ENCODE measurements around the gene TCF7L2. TPM values are rescaled to one million over a fixed set of nuclear protein-coding genes. Genes with fewer than 3 reads are reported as not detected.

TCF7L2 gene
- total RNA-seq, 2 donors from 2014 or later, result 9.1 to 25.7 TPM

- no peak overlapping the region for H3K27ac ChIP-seq
- DNase-seq, result no peak
- H3K36me3 ChIP-seq (replicated peaks in 1 of 2; ENCODE audit: insufficient read depth in 1 of 2, low read depth in 2 of 2), result no peaks in the 10 kb centered on the region
These were observed 20.0 kb downstream of the TCF7L2 start for GRCh38 chr10:112970021-112970420.

DNA sequence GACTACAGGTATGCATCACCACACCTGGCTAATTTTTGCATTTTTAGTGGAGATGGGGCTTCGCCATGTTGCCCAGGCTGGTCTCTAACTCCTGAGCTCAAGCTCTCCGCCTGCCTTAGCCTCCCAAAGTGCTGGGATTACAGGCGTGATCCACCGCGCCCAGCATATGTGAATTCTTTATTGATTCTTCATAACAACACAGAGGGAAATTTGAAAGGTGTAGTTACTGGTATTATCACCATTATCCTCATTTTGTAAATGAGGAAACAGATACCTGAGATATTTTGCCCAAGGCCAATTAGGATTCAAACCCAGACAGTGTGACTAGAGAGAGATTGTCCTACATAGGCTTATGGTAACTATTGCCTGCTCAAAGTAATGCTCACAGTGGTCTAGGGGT lies 22.6 kb downstream of the TCF7L2 start:
- no peaks in the 10 kb centered on the region for H3K36me3 ChIP-seq (replicated peaks in 1 of 2; ENCODE audit: insufficient read depth in 1 of 2, low read depth in 2 of 2)
- no peak for TF ChIP-seq POLR2A (IDR thresholded peaks at IDR 0.05)
- TF ChIP-seq CTCF (IDR thresholded peaks at IDR 0.05), result no peak
- no peaks in the 10 kb centered on the region for H3K4me1 ChIP-seq
- H3K9me3 ChIP-seq, result no peaks in the 10 kb centered on the region
- no peak for ATAC-seq
- intact Hi-C loops (cut with DNase I), result no loop called here
- H3K4me3 ChIP-seq, result no peak overlapping the region
- DNase-seq, result no peak
- no peak overlapping the region for H3K27ac ChIP-seq
- 90 to 95% methylated on average over 5 of the region's 5 CpGs for WGBS, 2 donors
- no peaks in the 10 kb centered on the region for H3K27me3 ChIP-seq

More at GRCh38 chr10:112970021-112970420, 20.0 kb downstream of the TCF7L2 start:
- TF ChIP-seq POLR2A (IDR thresholded peaks at IDR 0.05) (no peak), CTCF (IDR thresholded peaks at IDR 0.05) (no peak)
- no peak for ATAC-seq
- WGBS, 2 donors, result 76 to 77% methylated on average over 4 of the region's 4 CpGs
- intact Hi-C loops (cut with DNase I), result no loop called here
- no peak overlapping the region for H3K4me3 ChIP-seq
- H3K4me1 ChIP-seq, result no peaks in the 10 kb centered on the region
- H3K27me3 ChIP-seq, result no peaks in the 10 kb centered on the region
- H3K9me3 ChIP-seq, result no peaks in the 10 kb centered on the region

- 66 to 80% methylated on average over 3 to 5 of the region's 5 CpGs for WGBS, 2 donors
- intact Hi-C loops (cut with DNase I), result no loop called here
- H3K36me3 ChIP-seq (replicated peaks in 1 of 2; ENCODE audit: insufficient read depth in 1 of 2, low read depth in 2 of 2), result no peaks in the 10 kb centered on the region
- no peak overlapping the region for H3K4me3 ChIP-seq
- no peaks in the 10 kb centered on the region for H3K27me3 ChIP-seq
- TF ChIP-seq POLR2A (IDR thresholded peaks at IDR 0.05), result no peak
- TF ChIP-seq CTCF (IDR thresholded peaks at IDR 0.05), result no peak
- ATAC-seq (no peak), DNase-seq (no peak)
- H3K27ac ChIP-seq, result no peak overlapping the region
- no peaks in the 10 kb centered on the region for H3K9me3 ChIP-seq
- no peaks in the 10 kb centered on the region for H3K4me1 ChIP-seq
These were observed 23.0 kb downstream of the TCF7L2 start for GRCh38 chr10:112973046-112973445.

DNA sequence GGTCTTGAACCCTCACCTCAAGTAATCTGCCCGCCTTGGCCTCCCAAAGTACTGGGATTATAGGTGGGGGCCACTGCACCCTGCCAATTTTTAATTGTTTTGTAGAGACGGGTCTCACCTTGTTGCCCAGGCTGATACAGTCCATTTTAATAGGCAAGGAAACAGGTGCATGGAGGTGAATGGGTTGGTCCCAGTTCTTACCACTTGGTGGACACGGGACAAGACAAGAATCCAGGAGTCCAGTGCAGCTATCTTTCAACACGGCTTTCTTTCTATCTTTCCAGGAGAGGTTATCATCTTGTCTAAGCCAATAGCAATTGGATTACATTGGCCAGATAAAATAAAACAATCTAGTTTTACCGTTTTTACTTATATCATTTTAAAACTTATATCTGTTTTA lies 23.8 kb downstream of the TCF7L2 start:
- Histone ChIP-seq H3K9me3 (no peaks in the 10 kb centered on the region), H3K4me1 (no peaks in the 10 kb centered on the region), H3K27me3 (no peaks in the 10 kb centered on the region), H3K27ac (no peak overlapping the region), H3K36me3 (replicated peaks in 1 of 2; ENCODE audit: insufficient read depth in 1 of 2, low read depth in 2 of 2) (no peaks in the 10 kb centered on the region), H3K4me3 (no peak overlapping the region)
- ATAC-seq (no peak), DNase-seq (no peak)
- TF ChIP-seq POLR2A (IDR thresholded peaks at IDR 0.05), result no peak
- no peak for TF ChIP-seq CTCF (IDR thresholded peaks at IDR 0.05)
- intact Hi-C loops (cut with DNase I), result no loop called here
- 74 to 84% methylated on average over 5 of the region's 5 CpGs for WGBS, 2 donors

DNA sequence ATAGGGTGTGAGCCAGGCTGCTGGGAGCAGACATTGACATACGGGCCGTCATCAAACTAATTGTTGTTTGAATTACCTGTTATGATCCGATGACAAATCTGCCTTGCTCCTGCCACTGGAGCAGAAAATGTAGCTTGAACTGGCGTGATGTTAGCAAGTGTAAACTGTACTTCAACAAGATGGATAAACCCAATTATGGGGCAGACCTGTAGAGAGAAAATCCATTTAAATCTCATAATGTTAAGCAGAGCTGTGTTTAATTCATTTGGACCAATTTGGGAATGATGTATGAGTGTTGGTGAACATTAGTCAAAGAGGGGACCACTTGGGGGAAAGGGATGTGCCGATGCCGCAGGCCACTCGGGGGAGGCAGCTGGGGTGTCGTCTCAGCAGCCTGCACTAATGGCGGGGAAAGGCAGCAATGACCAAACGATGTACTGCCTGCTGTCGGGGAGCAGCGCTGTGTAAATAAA lies 27.4 kb downstream of the TCF7L2 start:
- no peaks in the 10 kb centered on the region for H3K4me1 ChIP-seq
- 78 to 87% methylated on average over 12 of the region's 12 CpGs for WGBS, 2 donors
- DNase-seq (no peak), ATAC-seq (no peak)
- peak overlapping the region in 1 of 4 donors; percentile 12 for H3K27ac ChIP-seq
- intact Hi-C loops (cut with DNase I), result no loop called here
- TF ChIP-seq CTCF (IDR thresholded peaks at IDR 0.05) (no peak), POLR2A (IDR thresholded peaks at IDR 0.05) (no peak)
- H3K4me3 ChIP-seq, result no peak overlapping the region
- H3K36me3 ChIP-seq (replicated peaks in 1 of 2; ENCODE audit: insufficient read depth in 1 of 2, low read depth in 2 of 2), result no peaks in the 10 kb centered on the region
- no peaks in the 10 kb centered on the region for H3K27me3 ChIP-seq
- H3K9me3 ChIP-seq, result no peaks in the 10 kb centered on the region

Data from body of pancreas (tissue), 4 donors.